Hepatocyte (in vitro differentiated cells): Measurements from ENCODE around the gene CLP1. TPM values are rescaled to one million over a fixed set of nuclear protein-coding genes. Genes with fewer than 3 reads are reported as not detected.
"Not testable (repeated sequence)": the region's sequence is repeated elsewhere in the genome, so short reads cannot be mapped to it uniquely, and the experiment has no call there.

Experiments
- DNase-seq: peaks from one replicate; pipeline ENCODE4 v3.0.0-alpha.2; 2016; ENCODE audit warnings: low spot score
- H2AFZ ChIP-seq: fragments of 200-600 bp; sonication (generic); 2 replicates; pipeline ENCODE4 v1.6.0; 2016; ENCODE audit warnings: antibody characterized with exemption, mild to moderate bottlenecking
- H3K27ac ChIP-seq: fragments of 200-600 bp; sonication (generic); 2 replicates; pipeline ENCODE4 v1.5.1; 2016; ENCODE audit warnings: mild to moderate bottlenecking
- H3K27me3 ChIP-seq: fragments of 200-600 bp; sonication (generic); 2 replicates; pipeline ENCODE4 v1.6.1; 2016
- H3K36me3 ChIP-seq: fragments of 200-600 bp; sonication (generic); replicated peaks from 2 replicates; pipeline ENCODE4 v1.5.1; 2016; ENCODE audit warnings: low read depth; ENCODE audit not compliant: insufficient read depth
- H3K4me1 ChIP-seq: fragments of 200-600 bp; sonication (generic); 2 replicates; pipeline ENCODE4 v1.5.1; 2016; ENCODE audit warnings: mild to moderate bottlenecking, moderate library complexity; ENCODE audit not compliant: insufficient read depth
- H3K4me2 ChIP-seq: fragments of 200-600 bp; sonication (generic); 2 replicates; pipeline ENCODE4 v1.6.0; 2016
- H3K4me3 ChIP-seq: fragments of 200-600 bp; sonication (generic); 2 replicates; pipeline ENCODE4 v1.5.1; 2016; ENCODE audit warnings: mild to moderate bottlenecking
- H3K79me2 ChIP-seq: fragments of 200-600 bp; sonication (generic); 2 replicates; pipeline ENCODE4 v1.6.0; 2017; ENCODE audit warnings: mild to moderate bottlenecking
- H3K9me2 ChIP-seq: fragments of 200-600 bp; sonication (generic); replicated peaks from 2 replicates; pipeline ENCODE4 v1.6.0; 2017; ENCODE audit warnings: mild to moderate bottlenecking; ENCODE audit not compliant: insufficient read depth
- H3K9me3 ChIP-seq: fragments of 200-600 bp; sonication (generic); 2 replicates; pipeline ENCODE4 v1.5.1; 2016; ENCODE audit warnings: low read depth, mild to moderate bottlenecking
- H4K20me1 ChIP-seq: fragments of 200-600 bp; sonication (generic); 2 replicates; pipeline ENCODE4 v1.6.0; 2016; ENCODE audit warnings: mild to moderate bottlenecking; ENCODE audit not compliant: insufficient read depth, poor library complexity, severe bottlenecking
- EZH2 ChIP-seq: fragments of 200-600 bp; sonication (generic); IDR thresholded peaks from 2 replicates; pipeline ENCODE4 v1.6.1; 2016; ENCODE audit warnings: antibody characterized with exemption, mild to moderate bottlenecking, borderline replicate concordance
- EZH2phosphoT487 ChIP-seq: fragments of 200-600 bp; sonication (generic); IDR thresholded peaks from one replicate; pipeline ENCODE4 v1.6.1; 2018; ENCODE audit warnings: antibody characterized with exemption, mild to moderate bottlenecking, low read depth, moderate library complexity; ENCODE audit not compliant: unreplicated experiment, severe bottlenecking
- WGBS: methylation state at CpG from one replicate; pipeline ENCODE4 v1.1.6; 2016; ENCODE audit warnings: low lambda C conversion rate; ENCODE audit errors: missing lambda C conversion rate; 5-methylcytosine and 5-hydroxymethylcytosine counted together
- polyA plus RNA-seq: library from polyadenylated mRNA; unstranded; fragments of >200 nt; fragmentation: Nextera tagmentation; extraction: Ambion mirVana; gene quantifications from 2 replicates; pipeline ENCODE4 v1.2.1, GENCODE V29; 2016
- total RNA-seq: library from RNA; depleted of rRNA; stranded (reverse); fragments of >200 nt; gene quantifications from 2 replicates; pipeline ENCODE4 v1.2.3, GENCODE V29; 2014
- TF ChIP-seq, protein P1 (sequence below): fragments of 200-600 bp; sonication (generic); IDR thresholded peaks from 2 replicates; pipeline ENCODE4 v1.5.1; 2016; ENCODE audit warnings: antibody characterized with exemption, mild to moderate bottlenecking; ENCODE audit not compliant: poor library complexity

CLP1 gene
- total and polyA plus RNA-seq, 2 experiments from 2014 or later, result 15.4 to 18.5 TPM

GRCh38 chr11:57681168-57681567, 23.6 kb downstream of the CLP1 start:
- Histone ChIP-seq H3K9me3 (no peaks in the 10 kb centered on the region), H3K27ac (no peak overlapping the region), H2AFZ (no peak overlapping the region), H3K36me3 (peaks cover 4% of the 10 kb centered on the region), H3K27me3 (no peaks in the 10 kb centered on the region), H3K4me1 (no peaks in the 10 kb centered on the region), H3K4me2 (no peak overlapping the region), H4K20me1 (peaks cover 10% of the 10 kb centered on the region), H3K9me2 (no peaks in the 10 kb centered on the region), H3K79me2 (peaks cover 77% of the 10 kb centered on the region), H3K4me3 (no peak overlapping the region)
- TF ChIP-seq EZH2phosphoT487 (no peak), EZH2 (no peak)
- TF ChIP-seq, protein P1, sequence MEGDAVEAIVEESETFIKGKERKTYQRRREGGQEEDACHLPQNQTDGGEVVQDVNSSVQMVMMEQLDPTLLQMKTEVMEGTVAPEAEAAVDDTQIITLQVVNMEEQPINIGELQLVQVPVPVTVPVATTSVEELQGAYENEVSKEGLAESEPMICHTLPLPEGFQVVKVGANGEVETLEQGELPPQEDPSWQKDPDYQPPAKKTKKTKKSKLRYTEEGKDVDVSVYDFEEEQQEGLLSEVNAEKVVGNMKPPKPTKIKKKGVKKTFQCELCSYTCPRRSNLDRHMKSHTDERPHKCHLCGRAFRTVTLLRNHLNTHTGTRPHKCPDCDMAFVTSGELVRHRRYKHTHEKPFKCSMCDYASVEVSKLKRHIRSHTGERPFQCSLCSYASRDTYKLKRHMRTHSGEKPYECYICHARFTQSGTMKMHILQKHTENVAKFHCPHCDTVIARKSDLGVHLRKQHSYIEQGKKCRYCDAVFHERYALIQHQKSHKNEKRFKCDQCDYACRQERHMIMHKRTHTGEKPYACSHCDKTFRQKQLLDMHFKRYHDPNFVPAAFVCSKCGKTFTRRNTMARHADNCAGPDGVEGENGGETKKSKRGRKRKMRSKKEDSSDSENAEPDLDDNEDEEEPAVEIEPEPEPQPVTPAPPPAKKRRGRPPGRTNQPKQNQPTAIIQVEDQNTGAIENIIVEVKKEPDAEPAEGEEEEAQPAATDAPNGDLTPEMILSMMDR, result no peak
- WGBS, result 74% methylated on average over 1 of the region's 1 CpG
- DNase-seq, result no peak

- H3K4me1 ChIP-seq, H2AFZ ChIP-seq, H3K9me2 ChIP-seq, H4K20me1 ChIP-seq, H3K4me2 ChIP-seq, H3K4me3 ChIP-seq, H3K27me3 ChIP-seq, H3K27ac ChIP-seq, DNase-seq, H3K36me3 ChIP-seq, H3K9me3 ChIP-seq: not testable (repeated sequence)
- 97% methylated on average over 5 of the region's 5 CpGs for WGBS
- H3K79me2 ChIP-seq, result peaks cover 27% of the 10 kb centered on the region
Measured at GRCh38 chr11:57690474-57690873, 32.9 kb downstream of the CLP1 start.

DNA sequence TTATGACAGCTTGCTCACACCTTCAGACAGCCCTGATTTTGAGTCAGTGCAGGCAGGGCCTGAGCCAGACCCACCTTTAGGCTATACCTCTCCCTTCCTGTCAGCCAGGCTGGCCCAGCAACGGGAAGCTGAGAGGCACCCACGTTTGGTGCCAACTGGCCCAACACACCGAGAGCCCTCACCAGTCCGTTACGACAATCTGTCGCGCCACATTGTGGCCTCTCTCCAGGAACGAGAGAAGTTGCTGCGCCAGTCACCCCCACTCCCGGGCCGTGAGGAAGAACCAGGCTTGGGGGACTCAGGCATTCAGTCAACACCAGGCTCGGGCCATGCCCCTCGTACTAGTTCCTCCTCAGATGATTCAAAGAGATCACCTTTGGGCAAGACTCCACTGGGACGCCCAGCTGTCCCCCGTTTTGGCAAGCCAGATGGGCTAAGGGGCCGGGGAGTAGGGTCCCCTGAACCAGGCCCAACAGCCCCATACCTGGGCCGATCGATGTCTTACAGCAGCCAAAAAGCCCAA, 41.3 kb downstream of the CLP1 start:
- TF ChIP-seq, protein P1, result no peak
- TF ChIP-seq EZH2phosphoT487 (no peak), EZH2 (no peak)
- no peaks in the 10 kb centered on the region for H3K79me2 ChIP-seq
- no peaks in the 10 kb centered on the region for H3K4me1 ChIP-seq
- no peak for DNase-seq
- no peak overlapping the region for H3K4me3 ChIP-seq
- H3K9me3 ChIP-seq, result no peaks in the 10 kb centered on the region
- no peak overlapping the region for H2AFZ ChIP-seq
- no peak overlapping the region for H3K27ac ChIP-seq
- H3K9me2 ChIP-seq, result no peaks in the 10 kb centered on the region
- no peak overlapping the region for H3K4me2 ChIP-seq
- H3K36me3 ChIP-seq, result peaks cover 7% of the 10 kb centered on the region
- no peaks in the 10 kb centered on the region for H4K20me1 ChIP-seq
- WGBS, result 94% methylated on average over 18 of the region's 18 CpGs
- no peaks in the 10 kb centered on the region for H3K27me3 ChIP-seq

- WGBS, result 94% methylated on average over 10 of the region's 10 CpGs
Measured at GRCh38 chr11:57699813-57700212, 42.3 kb downstream of the CLP1 start.

More at GRCh38 chr11:57699813-57700212, 42.3 kb downstream of the CLP1 start:
- TF ChIP-seq EZH2phosphoT487 (no peak), EZH2 (no peak)
- TF ChIP-seq, protein P1, result no peak
- no peaks in the 10 kb centered on the region for H3K4me1 ChIP-seq
- H3K4me3 ChIP-seq, result no peak overlapping the region
- no peaks in the 10 kb centered on the region for H3K27me3 ChIP-seq
- H3K27ac ChIP-seq, result no peak overlapping the region
- no peaks in the 10 kb centered on the region for H4K20me1 ChIP-seq
- H2AFZ ChIP-seq, result no peak overlapping the region
- H3K36me3 ChIP-seq, result peaks cover 1% of the 10 kb centered on the region
- no peak for DNase-seq
- no peaks in the 10 kb centered on the region for H3K9me3 ChIP-seq
- H3K4me2 ChIP-seq, result no peak overlapping the region
- H3K79me2 ChIP-seq, result no peaks in the 10 kb centered on the region
- no peaks in the 10 kb centered on the region for H3K9me2 ChIP-seq
